IPS-18c (cell line): ENCODE results near the gene EMC7.
A peak's percentile ranks its signal among the peaks of the same experiment; 100 is the strongest.
"Not testable (repeated sequence)": the region's sequence is repeated elsewhere in the genome, so short reads cannot be mapped to it uniquely, and the experiment has no call there.

ENCODE experiments used
- H3K4me3 ChIP-seq: 2 replicates; pipeline ENCODE4 v1.7.0; 2013; ENCODE audit warnings: low read depth, mild to moderate bottlenecking, low read length, moderate library complexity; ENCODE audit not compliant: insufficient read depth
- H3K9me3 ChIP-seq: one replicate; pipeline ENCODE4 v1.6.1; 2013; ENCODE audit warnings: mild to moderate bottlenecking, low read length, moderate library complexity; ENCODE audit not compliant: control insufficient read depth, insufficient read depth

The EMC7 gene

GRCh38 chr15:34101366-34102174, at the start of gene EMC7, which contains the start of gene PGBD4:
Gene EMC7, minus strand, starts transcription at chr15:34101862. Its CDS starts 23 bp downstream, at chr15:34101839.
Gene PGBD4, plus strand, starts transcription at chr15:34102083. Its CDS starts 449 bp downstream, at chr15:34102532.
- Histone ChIP-seq H3K9me3 (no peaks in the 10 kb centered on the region), H3K4me3 (peak within 1 kb of the TSS; percentile 90)

GRCh38 chr15:34147371-34148140, 45.9 kb upstream of the EMC7 start:
- no peaks in the 10 kb centered on the region for H3K9me3 ChIP-seq
- no peak overlapping the region for H3K4me3 ChIP-seq

DNA sequence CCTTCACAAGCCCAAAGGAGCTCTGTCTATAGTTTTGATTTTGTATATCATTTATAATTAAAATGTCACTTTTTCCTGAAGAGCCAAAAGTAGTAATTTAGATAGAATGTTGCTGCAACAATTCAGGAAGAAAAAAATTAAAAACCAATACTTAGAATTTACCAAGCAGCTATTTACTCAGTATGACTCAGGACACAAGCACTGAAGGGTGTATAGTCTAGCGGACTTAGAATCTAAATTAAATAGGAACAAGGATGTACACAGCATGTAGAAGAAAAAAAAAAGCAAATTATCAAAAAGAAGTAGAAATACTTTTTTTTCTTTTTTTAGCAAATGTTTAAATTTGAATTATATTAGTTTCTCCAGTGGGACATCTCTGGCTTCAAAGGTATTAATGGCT, 31.8 kb upstream of the EMC7 start:
- H3K4me3 ChIP-seq, result no peak overlapping the region
- no peaks in the 10 kb centered on the region for H3K9me3 ChIP-seq

- H3K9me3 ChIP-seq, result no peaks in the 10 kb centered on the region
- H3K4me3 ChIP-seq, result no peak overlapping the region
These were observed 31.2 kb upstream of the EMC7 start for GRCh38 chr15:34132881-34133280.

DNA sequence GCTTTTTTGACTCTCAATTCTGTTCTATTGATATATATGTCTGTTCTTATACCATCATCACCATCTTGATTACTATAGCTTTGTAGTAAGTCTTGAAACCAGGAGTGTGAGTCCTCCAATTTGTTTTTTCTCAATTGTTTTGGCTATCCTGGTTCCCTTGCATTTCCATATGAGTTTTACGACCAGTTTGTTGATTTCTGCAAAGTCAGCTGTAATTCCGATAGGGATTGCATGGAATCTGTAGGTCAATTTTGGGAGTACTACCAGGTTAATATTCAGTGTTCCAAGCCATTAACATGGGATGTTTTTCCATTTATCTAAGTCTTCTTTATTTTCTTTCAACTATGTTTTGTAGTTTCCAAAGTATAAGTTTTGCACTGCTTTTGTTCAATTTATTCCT, 27.2 kb upstream of the EMC7 start:
- Histone ChIP-seq H3K9me3 (no peaks in the 10 kb centered on the region), H3K4me3 (no peak overlapping the region)

GRCh38 chr15:34126522-34126921, 24.9 kb upstream of the EMC7 start:
- H3K4me3 ChIP-seq, result no peak overlapping the region
- H3K9me3 ChIP-seq, result no peaks in the 10 kb centered on the region

DNA sequence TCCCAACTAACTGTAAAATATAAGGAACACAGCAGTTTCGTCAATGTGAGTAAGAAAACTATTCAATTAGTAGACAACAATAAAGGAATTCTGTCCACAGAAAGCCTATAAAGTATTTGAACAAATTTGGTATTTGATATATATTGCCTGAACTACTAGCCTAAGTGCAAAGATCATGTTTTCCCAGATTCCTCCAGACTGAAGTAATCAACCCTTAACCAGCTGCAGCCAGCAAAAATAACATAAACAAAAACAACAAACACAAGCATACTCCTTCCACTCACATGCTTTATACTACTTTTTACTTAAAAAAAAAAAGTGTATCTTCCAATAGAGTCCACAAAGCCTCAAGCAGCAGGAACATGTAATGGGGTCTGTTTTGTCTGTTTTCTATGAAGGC, 24.3 kb upstream of the EMC7 start:
- Histone ChIP-seq H3K4me3 (no peak overlapping the region), H3K9me3 (no peaks in the 10 kb centered on the region)

GRCh38 chr15:34124651-34125050, 23.0 kb upstream of the EMC7 start:
- no peaks in the 10 kb centered on the region for H3K9me3 ChIP-seq
- no peak overlapping the region for H3K4me3 ChIP-seq

- Histone ChIP-seq H3K9me3 (no peaks in the 10 kb centered on the region), H3K4me3 (no peak overlapping the region)
These were observed 21.1 kb upstream of the EMC7 start for GRCh38 chr15:34122771-34123183.

- not testable (repeated sequence) for H3K9me3 ChIP-seq, H3K4me3 ChIP-seq
These were observed 20.1 kb upstream of the EMC7 start for GRCh38 chr15:34121786-34122185.

DNA sequence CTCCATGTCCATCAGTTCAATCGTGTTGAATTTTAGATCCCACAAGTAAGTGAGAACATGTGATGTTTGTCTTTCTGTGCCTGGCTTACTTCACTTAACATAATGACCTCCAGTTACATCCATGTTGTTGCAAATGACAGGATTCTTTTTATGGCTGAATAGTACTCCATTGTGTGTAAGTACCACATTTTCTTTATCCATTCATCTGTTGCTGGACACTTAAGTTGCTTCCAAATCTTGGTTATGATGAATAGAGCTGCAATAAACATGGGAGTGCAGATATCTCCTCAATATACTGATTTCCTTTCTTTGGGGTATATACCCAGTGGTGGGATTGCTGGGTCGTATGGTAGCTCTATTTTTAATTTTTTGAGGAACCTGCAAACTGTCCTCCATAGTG, 18.8 kb upstream of the EMC7 start:
- not testable (repeated sequence) for H3K4me3 ChIP-seq, H3K9me3 ChIP-seq

- Histone ChIP-seq H3K9me3 (no peaks in the 10 kb centered on the region), H3K4me3 (no peak overlapping the region)
These were observed 17.6 kb upstream of the EMC7 start for GRCh38 chr15:34119291-34119690.

GRCh38 chr15:34116620-34117019, 15.0 kb upstream of the EMC7 start:
- Histone ChIP-seq H3K4me3 (no peak overlapping the region), H3K9me3 (no peaks in the 10 kb centered on the region)

GRCh38 chr15:34114739-34115138, 13.1 kb upstream of the EMC7 start:
- no peak overlapping the region for H3K4me3 ChIP-seq
- no peaks in the 10 kb centered on the region for H3K9me3 ChIP-seq

- H3K9me3 ChIP-seq, result no peaks in the 10 kb centered on the region
- no peak overlapping the region for H3K4me3 ChIP-seq
These were observed 12.6 kb upstream of the EMC7 start for GRCh38 chr15:34114215-34114614.

- Histone ChIP-seq H3K9me3 (no peaks in the 10 kb centered on the region), H3K4me3 (no peak overlapping the region)
These were observed 9.8 kb upstream of the EMC7 start for GRCh38 chr15:34111488-34111887.

- H3K9me3 ChIP-seq, result no peaks in the 10 kb centered on the region
- no peak overlapping the region for H3K4me3 ChIP-seq
These were observed 8.4 kb upstream of the EMC7 start for GRCh38 chr15:34109797-34110663.
